Memory B cell (primary cell): ENCODE results near the gene ADISSP.

ENCODE experiments used
- ATAC-seq: fragments of 150-1000 bp; cut with Tn5 transposase; 2 replicates; pipeline ENCODE4 v1.10.0; 2021; ENCODE audit warnings: low read depth, mild to moderate bottlenecking, moderate library complexity
- DNase-seq, 2 donors: peaks; one replicate each; pipeline ENCODE4 v3.0.0; 2022; ENCODE audit warnings: low spot score in 2 of 2
- H3K27ac Mint-ChIP-seq: one replicate; pipeline ENCODE4 v1.8.0; 2022; ENCODE audit warnings: mild to moderate bottlenecking, moderate library complexity, mixed read lengths
- H3K27me3 Mint-ChIP-seq: one replicate; pipeline ENCODE4 v1.8.0; 2022; ENCODE audit warnings: mixed read lengths
- H3K36me3 Mint-ChIP-seq: one replicate; pipeline ENCODE4 v1.8.0; 2022; ENCODE audit warnings: mild to moderate bottlenecking, mixed read lengths
- H3K4me1 Mint-ChIP-seq: one replicate; pipeline ENCODE4 v1.8.0; 2022; ENCODE audit warnings: mixed read lengths
- H3K4me3 Mint-ChIP-seq: one replicate; pipeline ENCODE4 v1.8.0; 2022; ENCODE audit warnings: mild to moderate bottlenecking, moderate library complexity, mixed read lengths
- H3K9me3 Mint-ChIP-seq: one replicate; pipeline ENCODE4 v1.8.0; 2022; ENCODE audit warnings: mixed read lengths

Gene ADISSP

GRCh38 chr20:3781153-3781910 lies 13.8 kb upstream of the ADISSP start, which contains the start of gene SPEF1:
SPEF1 (minus strand) TSS chr20:3781448; CDS start chr20:3781287, 161 bp downstream.
- DNase-seq (peak in 1 of 2 donors; percentile 41), ATAC-seq (peak; percentile 71)
- H3K27me3 Mint-ChIP-seq: peaks cover 8% of the 10 kb centered on the region
- peak within 1 kb of the TSS; percentile 83 for H3K4me3 Mint-ChIP-seq
- H3K27ac Mint-ChIP-seq: peak within 1 kb of the TSS; percentile 78
- H3K4me1 Mint-ChIP-seq: peaks cover 43% of the 10 kb centered on the region
- peaks cover 4% of the 10 kb centered on the region for H3K36me3 Mint-ChIP-seq
- no peaks in the 10 kb centered on the region for H3K9me3 Mint-ChIP-seq

GRCh38 chr20:3778976-3779375 lies 11.4 kb upstream of the ADISSP start:
- Mint-ChIP-seq H3K4me3 (peak overlapping the region; percentile 91), H3K9me3 (no peaks in the 10 kb centered on the region), H3K36me3 (no peaks in the 10 kb centered on the region), H3K27me3 (peaks cover 8% of the 10 kb centered on the region), H3K27ac (no peak overlapping the region), H3K4me1 (peaks cover 34% of the 10 kb centered on the region)
- no peak for DNase-seq
- no peak for ATAC-seq

- DNase-seq (no peak), ATAC-seq (peak; percentile 62)
- Mint-ChIP-seq H3K4me1 (peaks cover 30% of the 10 kb centered on the region), H3K27ac (no peak overlapping the region), H3K4me3 (peak overlapping the region; percentile 91), H3K36me3 (no peaks in the 10 kb centered on the region), H3K9me3 (no peaks in the 10 kb centered on the region), H3K27me3 (peaks cover 8% of the 10 kb centered on the region)
Observed at GRCh38 chr20:3777716-3778629, 10.4 kb upstream of the ADISSP start.

- no peak for DNase-seq
- Mint-ChIP-seq H3K4me3 (peak overlapping the region; percentile 91), H3K4me1 (peaks cover 30% of the 10 kb centered on the region), H3K36me3 (no peaks in the 10 kb centered on the region), H3K9me3 (no peaks in the 10 kb centered on the region), H3K27ac (no peak overlapping the region), H3K27me3 (peaks cover 8% of the 10 kb centered on the region)
- peak; percentile 53 for ATAC-seq
Observed at GRCh38 chr20:3777381-3777715, 9.8 kb upstream of the ADISSP start.

- H3K9me3 Mint-ChIP-seq: no peaks in the 10 kb centered on the region
- H3K27me3 Mint-ChIP-seq: peaks cover 10% of the 10 kb centered on the region
- peaks cover 18% of the 10 kb centered on the region for H3K4me1 Mint-ChIP-seq
- no peak overlapping the region for H3K27ac Mint-ChIP-seq
- no peak overlapping the region for H3K4me3 Mint-ChIP-seq
- ATAC-seq: no peak
- H3K36me3 Mint-ChIP-seq: no peaks in the 10 kb centered on the region
- no peak for DNase-seq
Observed at GRCh38 chr20:3775457-3776108, 8.0 kb upstream of the ADISSP start.

- Mint-ChIP-seq H3K27ac (no peak overlapping the region), H3K9me3 (no peaks in the 10 kb centered on the region), H3K4me3 (no peak overlapping the region), H3K4me1 (peaks cover 8% of the 10 kb centered on the region), H3K27me3 (peaks cover 2% of the 10 kb centered on the region), H3K36me3 (no peaks in the 10 kb centered on the region)
- no peak for ATAC-seq
- no peak for DNase-seq
Observed at GRCh38 chr20:3771552-3772058, 4.1 kb upstream of the ADISSP start.

- ATAC-seq (peak; percentile 57), DNase-seq (peak; percentile 74 to 77)
- Mint-ChIP-seq H3K4me3 (peak overlapping the region; percentile 90), H3K9me3 (no peaks in the 10 kb centered on the region), H3K36me3 (no peaks in the 10 kb centered on the region), H3K27ac (peak overlapping the region; percentile 89), H3K27me3 (peaks cover 2% of the 10 kb centered on the region), H3K4me1 (peaks cover 18% of the 10 kb centered on the region)
Observed at GRCh38 chr20:3768342-3769130, 983 bp upstream of the ADISSP start.

- Mint-ChIP-seq H3K27me3 (peaks cover 2% of the 10 kb centered on the region), H3K4me3 (peak overlapping the region; percentile 90), H3K9me3 (no peaks in the 10 kb centered on the region), H3K36me3 (no peaks in the 10 kb centered on the region), H3K27ac (peak overlapping the region; percentile 62), H3K4me1 (peaks cover 18% of the 10 kb centered on the region)
- DNase-seq (no peak), ATAC-seq (no peak)
Observed at GRCh38 chr20:3767110-3767426, 485 bp downstream of the ADISSP start.

- Mint-ChIP-seq H3K4me3 (peak overlapping the region; percentile 90), H3K27me3 (peaks cover under 1% of the 10 kb centered on the region), H3K36me3 (peaks cover 2% of the 10 kb centered on the region), H3K9me3 (no peaks in the 10 kb centered on the region), H3K4me1 (peaks cover 18% of the 10 kb centered on the region), H3K27ac (peak overlapping the region; percentile 62)
- no peak for DNase-seq
- ATAC-seq: no peak
Observed at GRCh38 chr20:3766422-3767109, 987 bp downstream of the ADISSP start.

- Mint-ChIP-seq H3K4me3 (no peak overlapping the region), H3K36me3 (peaks cover 2% of the 10 kb centered on the region), H3K4me1 (peaks cover 21% of the 10 kb centered on the region), H3K9me3 (no peaks in the 10 kb centered on the region), H3K27ac (no peak overlapping the region), H3K27me3 (no peaks in the 10 kb centered on the region)
- DNase-seq: no peak
- no peak for ATAC-seq
Observed at GRCh38 chr20:3765171-3765882, 2.2 kb downstream of the ADISSP start.

GRCh38 chr20:3764659-3765058 lies 2.9 kb downstream of the ADISSP start:
- ATAC-seq: no peak
- H3K9me3 Mint-ChIP-seq: no peaks in the 10 kb centered on the region
- no peak for DNase-seq
- no peak overlapping the region for H3K27ac Mint-ChIP-seq
- no peaks in the 10 kb centered on the region for H3K27me3 Mint-ChIP-seq
- no peak overlapping the region for H3K4me3 Mint-ChIP-seq
- peaks cover 21% of the 10 kb centered on the region for H3K4me1 Mint-ChIP-seq
- H3K36me3 Mint-ChIP-seq: peaks cover 2% of the 10 kb centered on the region

- Mint-ChIP-seq H3K36me3 (peaks cover 2% of the 10 kb centered on the region), H3K4me1 (peaks cover 21% of the 10 kb centered on the region), H3K27ac (no peak overlapping the region), H3K27me3 (no peaks in the 10 kb centered on the region), H3K9me3 (no peaks in the 10 kb centered on the region), H3K4me3 (no peak overlapping the region)
- no peak for ATAC-seq
- no peak for DNase-seq
Observed at GRCh38 chr20:3763671-3764601, 3.6 kb downstream of the ADISSP start.
